Mesendoderm (in vitro differentiated cells): ENCODE results near the gene SCYGR8.
A peak's percentile ranks its signal among the peaks of the same experiment; 100 is the strongest.

ENCODE experiments used
- DNase-seq: peaks from one replicate; pipeline ENCODE4 v3.0.0; 2013
- H2AK5ac ChIP-seq: 2 replicates; pipeline ENCODE4 v1.6.1; 2013; ENCODE audit warnings: low read length, inconsistent platforms
- H2BK120ac ChIP-seq: 2 replicates; pipeline ENCODE4 v1.6.1; 2013; ENCODE audit warnings: low read depth, mild to moderate bottlenecking, low read length, moderate library complexity, mixed read lengths
- H2BK15ac ChIP-seq: replicated peaks from 2 replicates; pipeline ENCODE4 v1.6.1; 2013; ENCODE audit warnings: low read depth, mild to moderate bottlenecking, moderate library complexity
- H2BK5ac ChIP-seq: 2 replicates; pipeline ENCODE4 v1.6.1; 2013; ENCODE audit warnings: low read length, inconsistent platforms
- H3K18ac ChIP-seq: 2 replicates; pipeline ENCODE4 v1.6.1; 2013; ENCODE audit warnings: mild to moderate bottlenecking, low read length, mixed read lengths
- H3K23ac ChIP-seq: one replicate; pipeline ENCODE4 v1.6.1; 2013; ENCODE audit warnings: low read length
- H3K27ac ChIP-seq: 2 replicates; pipeline ENCODE4 v1.5.1; 2013; ENCODE audit warnings: low read depth, mild to moderate bottlenecking, inconsistent platforms, low read length, moderate library complexity
- H3K27me3 ChIP-seq: 2 replicates; pipeline ENCODE4 v1.6.1; 2013; ENCODE audit warnings: low read length, control low read depth, mild to moderate bottlenecking, inconsistent platforms; ENCODE audit not compliant: insufficient read depth, poor library complexity
- H3K36me3 ChIP-seq: 2 replicates; pipeline ENCODE4 v1.6.1; 2013; ENCODE audit warnings: low read length, inconsistent platforms; ENCODE audit not compliant: control insufficient read depth, insufficient read depth
- H3K4ac ChIP-seq: one replicate; pipeline ENCODE4 v1.6.1; 2013; ENCODE audit warnings: low read depth, mild to moderate bottlenecking, low read length, moderate library complexity
- H3K4me1 ChIP-seq: 2 replicates; pipeline ENCODE4 v1.6.1; 2013; ENCODE audit warnings: low read depth, low read length, inconsistent platforms; ENCODE audit not compliant: control insufficient read depth
- H3K4me2 ChIP-seq: 2 replicates; pipeline ENCODE4 v1.6.1; 2013; ENCODE audit warnings: low read length
- H3K4me3 ChIP-seq: 2 replicates; pipeline ENCODE4 v1.5.1; 2013; ENCODE audit warnings: mild to moderate bottlenecking, low read length
- H3K56ac ChIP-seq: one replicate; pipeline ENCODE4 v1.6.1; 2013; ENCODE audit warnings: low read length
- H3K79me1 ChIP-seq: 2 replicates; pipeline ENCODE4 v1.6.1; 2013; ENCODE audit warnings: low read length, inconsistent platforms
- H3K79me2 ChIP-seq: 2 replicates; pipeline ENCODE4 v1.6.1; 2013; ENCODE audit warnings: mild to moderate bottlenecking, low read length; ENCODE audit not compliant: control insufficient read depth, insufficient read depth
- H3K9ac ChIP-seq: 2 replicates; pipeline ENCODE4 v1.6.1; 2013; ENCODE audit warnings: low read length, inconsistent platforms
- H4K5ac ChIP-seq: one replicate; pipeline ENCODE4 v1.6.1; 2013; ENCODE audit warnings: low read length
- H4K8ac ChIP-seq: one replicate; pipeline ENCODE4 v1.6.1; 2013; ENCODE audit warnings: low read depth, mild to moderate bottlenecking, control low read depth, low read length, moderate library complexity
- WGBS: extraction: QIAGEN DNeasy Blood & Tissue Kit; methylation state at CpG from one replicate; pipeline ENCODE4 v1.1.7; 2013; ENCODE audit warnings: low lambda C conversion rate, missing lambda C conversion rate; ENCODE audit not compliant: insufficient coverage; ENCODE audit errors: extremely low coverage; 5-methylcytosine and 5-hydroxymethylcytosine counted together

Gene SCYGR8

GRCh38 chr2:227761740-227762476 is 16.2 kb downstream of the SCYGR8 start:
- Histone ChIP-seq H3K4me2 (no peak overlapping the region), H3K27me3 (no peaks in the 10 kb centered on the region), H3K4ac (no peak overlapping the region), H4K5ac (no peak overlapping the region), H2BK15ac (no peak overlapping the region), H3K79me2 (no peaks in the 10 kb centered on the region), H4K8ac (no peak overlapping the region), H3K23ac (no peak overlapping the region), H3K27ac (no peak overlapping the region), H2BK5ac (no peak overlapping the region), H3K9ac (no peak overlapping the region), H2AK5ac (no peak overlapping the region), H3K36me3 (no peaks in the 10 kb centered on the region), H3K4me3 (no peak overlapping the region), H3K18ac (no peak overlapping the region), H3K56ac (no peak overlapping the region), H2BK120ac (no peak overlapping the region), H3K4me1 (no peaks in the 10 kb centered on the region), H3K79me1 (no peaks in the 10 kb centered on the region)
- no peak for DNase-seq
- WGBS = no CpG with 5 or more reads among the region's 6 CpGs

DNA sequence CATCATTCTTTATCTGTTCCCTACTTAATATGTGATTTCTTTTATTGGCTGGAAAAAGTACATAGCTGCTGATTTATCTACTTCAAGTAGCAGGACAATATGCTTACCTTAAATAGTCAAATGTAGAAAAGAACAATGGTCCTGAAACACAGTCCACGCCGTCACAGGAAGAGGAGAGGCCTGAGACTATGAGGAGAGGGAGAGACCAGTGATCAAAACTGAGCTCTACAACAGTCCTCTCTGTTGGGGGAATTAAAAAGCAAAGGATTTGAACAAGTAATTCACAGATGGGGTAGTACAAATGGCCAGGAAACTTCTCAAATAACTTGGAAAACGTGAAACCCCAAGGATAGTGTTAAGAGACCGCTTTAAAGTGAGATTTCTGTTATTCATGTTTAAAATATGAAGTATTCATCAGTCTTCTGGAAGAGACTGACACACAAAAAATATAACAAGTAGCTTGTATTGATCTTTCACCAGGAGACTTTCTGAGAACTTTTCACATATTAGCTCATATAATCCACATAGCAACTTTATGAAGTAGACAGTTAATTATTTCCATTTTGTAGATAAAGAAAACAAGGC is 20.2 kb downstream of the SCYGR8 start:
- Histone ChIP-seq H2BK5ac (no peak overlapping the region), H3K79me1 (no peaks in the 10 kb centered on the region), H4K8ac (no peak overlapping the region), H3K4me2 (no peak overlapping the region), H3K56ac (no peak overlapping the region), H4K5ac (no peak overlapping the region), H3K79me2 (no peaks in the 10 kb centered on the region), H3K4me1 (no peaks in the 10 kb centered on the region), H2AK5ac (no peak overlapping the region), H3K4ac (no peak overlapping the region), H3K4me3 (no peak overlapping the region), H3K18ac (no peak overlapping the region), H2BK120ac (no peak overlapping the region), H2BK15ac (no peak overlapping the region), H3K27me3 (no peaks in the 10 kb centered on the region), H3K9ac (no peak overlapping the region), H3K27ac (no peak overlapping the region), H3K23ac (no peak overlapping the region), H3K36me3 (no peaks in the 10 kb centered on the region)
- no peak for DNase-seq
- no CpG with 5 or more reads among the region's 4 CpGs for WGBS

DNA sequence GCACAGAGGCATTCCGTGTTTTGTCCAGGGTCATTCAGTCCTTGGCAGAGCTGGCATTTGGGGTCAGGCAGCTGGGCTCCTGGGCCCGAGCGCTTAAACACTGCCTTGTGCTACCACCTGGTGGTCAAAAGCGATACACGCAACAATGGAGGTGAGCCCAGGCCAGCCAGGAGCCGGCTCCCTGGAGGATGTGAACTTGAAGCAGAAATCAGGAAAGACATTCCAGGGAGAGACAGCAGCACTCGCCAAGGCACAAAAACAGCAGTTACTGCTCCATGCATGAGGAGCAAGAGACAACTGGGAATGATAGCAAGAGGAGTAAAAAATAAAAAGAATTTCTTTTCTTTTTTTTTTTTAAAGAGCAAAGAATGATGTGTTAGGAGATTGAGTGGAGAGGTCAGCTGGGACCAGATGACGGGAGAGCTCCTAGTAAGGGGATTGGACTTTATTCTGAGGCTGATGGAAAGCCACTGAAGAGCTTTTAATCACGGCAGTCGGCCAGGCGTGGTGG is 20.7 kb downstream of the SCYGR8 start:
- Histone ChIP-seq H3K36me3 (no peaks in the 10 kb centered on the region), H4K8ac (no peak overlapping the region), H3K18ac (no peak overlapping the region), H3K79me1 (no peaks in the 10 kb centered on the region), H3K23ac (no peak overlapping the region), H3K4me3 (no peak overlapping the region), H3K9ac (no peak overlapping the region), H3K79me2 (no peaks in the 10 kb centered on the region), H3K4ac (no peak overlapping the region), H4K5ac (no peak overlapping the region), H3K56ac (no peak overlapping the region), H3K27ac (no peak overlapping the region), H2AK5ac (no peak overlapping the region), H2BK120ac (no peak overlapping the region), H3K4me2 (no peak overlapping the region), H3K27me3 (no peaks in the 10 kb centered on the region), H2BK15ac (no peak overlapping the region), H2BK5ac (no peak overlapping the region), H3K4me1 (no peaks in the 10 kb centered on the region)
- WGBS = no CpG with 5 or more reads among the region's 11 CpGs
- peak; percentile 86 for DNase-seq

DNA sequence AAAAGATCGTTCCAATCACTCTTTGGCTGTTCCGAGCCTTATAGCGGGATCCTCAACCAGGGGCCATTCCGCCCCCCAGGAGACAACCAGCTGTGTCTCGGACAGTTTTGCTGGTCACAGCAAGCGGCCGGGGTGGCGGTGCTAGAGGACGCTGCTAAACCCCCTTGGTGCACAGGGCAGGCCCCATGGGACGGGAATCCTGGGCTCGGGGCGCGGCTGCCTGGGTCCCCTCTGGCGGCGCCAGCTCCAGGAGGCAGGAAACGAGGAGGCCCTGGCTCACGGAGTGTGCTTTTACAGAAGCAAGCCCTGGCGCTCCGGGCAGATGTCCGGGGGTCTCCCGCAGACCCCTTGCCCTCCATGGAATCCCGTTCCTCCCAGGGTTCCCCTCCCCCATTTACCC is 22.1 kb downstream of the SCYGR8 start:
- no peak overlapping the region for H2AK5ac ChIP-seq
- peak overlapping the region; percentile 1 for H3K56ac ChIP-seq
- no peak overlapping the region for H2BK5ac ChIP-seq
- H4K5ac ChIP-seq = no peak overlapping the region
- no peaks in the 10 kb centered on the region for H3K79me1 ChIP-seq
- no peaks in the 10 kb centered on the region for H3K79me2 ChIP-seq
- no peak overlapping the region for H3K23ac ChIP-seq
- no peak overlapping the region for H3K27ac ChIP-seq
- H3K4ac ChIP-seq = no peak overlapping the region
- H3K27me3 ChIP-seq = no peaks in the 10 kb centered on the region
- no peaks in the 10 kb centered on the region for H3K36me3 ChIP-seq
- whole genome bisulfite sequencing = no CpG with 5 or more reads among the region's 22 CpGs
- H3K4me2 ChIP-seq = no peak overlapping the region
- no peak for DNase-seq
- no peak overlapping the region for H4K8ac ChIP-seq
- H3K4me3 ChIP-seq = no peak overlapping the region
- H3K9ac ChIP-seq = no peak overlapping the region
- H3K4me1 ChIP-seq = no peaks in the 10 kb centered on the region
- H2BK120ac ChIP-seq = no peak overlapping the region
- no peak overlapping the region for H3K18ac ChIP-seq
- no peak overlapping the region for H2BK15ac ChIP-seq

GRCh38 chr2:227772197-227772661 is 26.5 kb downstream of the SCYGR8 start:
- no peak overlapping the region for H3K56ac ChIP-seq
- H2BK15ac ChIP-seq = no peak overlapping the region
- no peak overlapping the region for H3K23ac ChIP-seq
- no peak overlapping the region for H3K4me2 ChIP-seq
- H2AK5ac ChIP-seq = no peak overlapping the region
- no peak overlapping the region for H2BK120ac ChIP-seq
- no peaks in the 10 kb centered on the region for H3K79me1 ChIP-seq
- no peak for DNase-seq
- H3K4me3 ChIP-seq = no peak overlapping the region
- no peak overlapping the region for H4K8ac ChIP-seq
- WGBS = no CpG with 5 or more reads among the region's 5 CpGs
- no peak overlapping the region for H2BK5ac ChIP-seq
- no peak overlapping the region for H3K9ac ChIP-seq
- no peaks in the 10 kb centered on the region for H3K36me3 ChIP-seq
- H4K5ac ChIP-seq = no peak overlapping the region
- no peak overlapping the region for H3K18ac ChIP-seq
- H3K27me3 ChIP-seq = no peaks in the 10 kb centered on the region
- H3K27ac ChIP-seq = no peak overlapping the region
- H3K4ac ChIP-seq = no peak overlapping the region
- H3K79me2 ChIP-seq = no peaks in the 10 kb centered on the region
- H3K4me1 ChIP-seq = no peaks in the 10 kb centered on the region
